Suprapubic skin (tissue), 4 donors: ENCODE data around the gene CDKN2B-AS1.

Experiments
- CTCF ChIP-seq, 2 donors: fragments of 200-600 bp in 1 of 2; fragments of 450-650 bp in 1 of 2; sonication (generic) in 1 of 2; IDR thresholded peaks; one replicate each; pipeline ENCODE4 v1.5.1; 2016 to 2019; ENCODE audit warnings: antibody characterized with exemption in 2 of 2, mild to moderate bottlenecking in 1 of 2, moderate library complexity in 1 of 2
- POLR2A ChIP-seq, 2 donors: fragments of 450-650 bp; IDR thresholded peaks; one replicate each; pipeline ENCODE4 v1.6.1; 2017; ENCODE audit warnings: antibody characterized with exemption in 2 of 2, mild to moderate bottlenecking in 2 of 2, moderate library complexity in 2 of 2
- POLR2AphosphoS5 ChIP-seq, 3 donors: sonication (generic); formaldehyde crosslinking; IDR thresholded peaks; one replicate each; pipeline ENCODE4 v1.6.1; 2017; ENCODE audit warnings: antibody characterized with exemption in 3 of 3

- TF ChIP-seq POLR2A (IDR thresholded peaks at IDR 0.05) (no peak), CTCF (IDR thresholded peaks at IDR 0.05) (no peak), POLR2AphosphoS5 (IDR thresholded peaks at IDR 0.05) (no peak)
These were observed 11.0 kb upstream of the CDKN2B-AS1 start for GRCh38 chr9:21983561-21983935.
